WTC11 (cell line): ENCODE data around the gene NFIA. TPM values are rescaled to one million over a fixed set of nuclear protein-coding genes. Genes with fewer than 3 reads are reported as not detected.
A peak's percentile ranks its signal among the peaks of the same experiment; 100 is the strongest.

ENCODE experiments used
- ATAC-seq: fragments of 200-7000 bp; cut with Tn5 transposase; 2 replicates; pipeline ENCODE4 v1.10.0; 2021; ENCODE audit warnings: mild to moderate bottlenecking, moderate library complexity
- CTCF ChIA-PET: fragments of 300-600 bp; sonication (Branson Sonifier 250); formaldehyde crosslinking; loops from one replicate; lab custom pipeline; 2021; ENCODE audit warnings: antibody characterized with exemption; lab: Charles Lee
- POLR2A ChIA-PET: fragments of 350-600 bp; sonication (Branson Sonifier 250); formaldehyde crosslinking; loops from one replicate; lab custom pipeline; 2021; ENCODE audit warnings: antibody characterized with exemption; lab: Charles Lee
- DNase-seq: peaks from one replicate; pipeline ENCODE4 v3.0.0; 2021; ENCODE audit warnings: low spot score
- H3K27ac Mint-ChIP-seq: 2 replicates; pipeline ENCODE4 v1.8.0; 2021; ENCODE audit warnings: mixed read lengths
- H3K27me3 Mint-ChIP-seq: 2 replicates; pipeline ENCODE4 v1.8.0; 2021; ENCODE audit warnings: low read depth, mild to moderate bottlenecking, moderate library complexity, mixed read lengths
- H3K36me3 Mint-ChIP-seq: 2 replicates; pipeline ENCODE4 v1.8.0; 2021; ENCODE audit warnings: mixed read lengths
- H3K4me1 Mint-ChIP-seq: 2 replicates; pipeline ENCODE4 v1.8.0; 2022; ENCODE audit warnings: mixed read lengths
- H3K4me3 Mint-ChIP-seq: 2 replicates; pipeline ENCODE4 v1.8.0; 2021; ENCODE audit warnings: mild to moderate bottlenecking, moderate library complexity, mixed read lengths
- H3K9me3 Mint-ChIP-seq: 2 replicates; pipeline ENCODE4 v1.8.0; 2021; ENCODE audit warnings: mixed read lengths
- AFF4 ChIP-seq: sonication (generic); formaldehyde crosslinking; IDR thresholded peaks from 2 replicates; pipeline ENCODE4 v1.8.1; 2023; ENCODE audit warnings: mild to moderate bottlenecking, missing genetic modification reagents, borderline replicate concordance
- ATF1 ChIP-seq: sonication (generic); formaldehyde crosslinking; IDR thresholded peaks from 2 replicates; pipeline ENCODE4 v1.8.1; 2023; ENCODE audit warnings: mild to moderate bottlenecking, moderate library complexity, missing genetic modification reagents
- CBFB ChIP-seq: sonication (generic); formaldehyde crosslinking; IDR thresholded peaks from 2 replicates; pipeline ENCODE4 v1.8.1; 2022; ENCODE audit warnings: mild to moderate bottlenecking, low read depth, missing genetic modification reagents
- FOXK1 ChIP-seq: sonication (generic); formaldehyde crosslinking; IDR thresholded peaks from 2 replicates; pipeline ENCODE4 v1.8.0; 2022; ENCODE audit warnings: mild to moderate bottlenecking, moderate library complexity, missing genetic modification reagents
- MLX ChIP-seq: sonication (generic); formaldehyde crosslinking; IDR thresholded peaks from 2 replicates; pipeline ENCODE4 v1.8.1; 2023; ENCODE audit warnings: mild to moderate bottlenecking, missing genetic modification reagents, moderate library complexity
- MXD4 ChIP-seq: fragments of 250-450 bp; sonication (Bioruptor Pico); IDR thresholded peaks from 2 replicates; pipeline ENCODE4 v1.8.0; 2021; ENCODE audit warnings: mild to moderate bottlenecking, moderate library complexity, borderline replicate concordance
- SP1 ChIP-seq: sonication (generic); formaldehyde crosslinking; conservative IDR thresholded peaks from 2 replicates; pipeline ENCODE4 v1.8.1; 2022; ENCODE audit warnings: missing genetic modification reagents
- STAT6 ChIP-seq: sonication (generic); formaldehyde crosslinking; conservative IDR thresholded peaks from 2 replicates; pipeline ENCODE4 v1.8.1; 2023; ENCODE audit warnings: mild to moderate bottlenecking, low read depth, missing genetic modification reagents, moderate library complexity
- ZBTB43 ChIP-seq: sonication (generic); formaldehyde crosslinking; IDR thresholded peaks from 2 replicates; pipeline ENCODE4 v1.8.1; 2023; ENCODE audit warnings: mild to moderate bottlenecking, missing genetic modification reagents
- ZNF263 ChIP-seq: sonication (generic); formaldehyde crosslinking; IDR thresholded peaks from 2 replicates; pipeline ENCODE4 v1.8.1; 2022; ENCODE audit warnings: low read depth, mild to moderate bottlenecking, moderate library complexity, missing genetic modification reagents
- ZNF396 ChIP-seq: fragments of 250-450 bp; sonication (Bioruptor Pico); IDR thresholded peaks from 2 replicates; pipeline ENCODE4 v1.8.0; 2021; ENCODE audit warnings: mild to moderate bottlenecking, moderate library complexity, borderline replicate concordance
- ZNF416 ChIP-seq: fragments of 250-450 bp; sonication (Bioruptor Pico); IDR thresholded peaks from 2 replicates; pipeline ENCODE4 v1.9.0; 2021; ENCODE audit warnings: mild to moderate bottlenecking, inconsistent platforms
- ZNF425 ChIP-seq: fragments of 250-450 bp; sonication (Bioruptor Pico); conservative IDR thresholded peaks from 2 replicates; pipeline ENCODE4 v1.9.0; 2021; ENCODE audit warnings: mild to moderate bottlenecking
- ZNF512 ChIP-seq: sonication (generic); formaldehyde crosslinking; IDR thresholded peaks from 2 replicates; pipeline ENCODE4 v1.8.1; 2022; ENCODE audit warnings: missing genetic modification reagents, borderline replicate concordance
- total RNA-seq: library from RNA; stranded (reverse); gene quantifications from 3 replicates; pipeline ENCODE4 v1.2.3, GENCODE V29; 2021

Gene NFIA
- total RNA-seq, 1 experiment from 2014 or later: 16.7 TPM

- TF ChIP-seq SP1 (CRISPR knock-in tag) (no peak), FOXK1 (CRISPR knock-in tag) (no peak), ZNF416 (CRISPR knock-in tag) (no peak), ATF1 (CRISPR knock-in tag) (no peak), ZNF512 (CRISPR knock-in tag) (no peak), ZNF396 (no peak), ZBTB43 (no peak), CBFB (CRISPR knock-in tag) (no peak)
These were observed 145.6 kb downstream of the NFIA start (continued) for GRCh38 chr1:61227857-61228550.

GRCh38 chr1:61230523-61230922 lies 148.2 kb downstream of the NFIA start:
- no peak for DNase-seq
- Mint-ChIP-seq H3K36me3 (no peaks in the 10 kb centered on the region), H3K27ac (peak overlapping the region; percentile 0), H3K9me3 (no peaks in the 10 kb centered on the region), H3K4me1 (peaks cover 35% of the 10 kb centered on the region), H3K27me3 (no peaks in the 10 kb centered on the region), H3K4me3 (no peak overlapping the region)
- TF ChIP-seq AFF4 (CRISPR knock-in tag): no peak
- no peak for TF ChIP-seq MLX (CRISPR knock-in tag)
- no peak for TF ChIP-seq STAT6 (CRISPR knock-in tag)
- TF ChIP-seq ZNF263: no peak
- TF ChIP-seq MXD4 (CRISPR knock-in tag): no peak
- no peak for TF ChIP-seq ZNF425 (CRISPR knock-in tag)
- ATAC-seq: peak; percentile 74
- CTCF ChIA-PET: interaction anchor here (0.6 to 1.6 kb wide), 2 partner anchors 22 to 251 kb away, joined by 3 read pairs; no protein-coding TSS in a partner anchor
- POLR2A ChIA-PET: interaction anchor here (0.9 kb wide), 1 partner anchor 27 kb away, joined by 3 read pairs; no protein-coding TSS in a partner anchor
